Left renal pelvis (tissue), 4 donors: ENCODE data around the gene FBXO31. TPM values are rescaled to one million over a fixed set of nuclear protein-coding genes. Genes with fewer than 3 reads are reported as not detected.
"Not testable (repeated sequence)": the region's sequence is repeated elsewhere in the genome, so short reads cannot be mapped to it uniquely, and the experiment has no call there.

ENCODE experiments used
- DNase-seq, 4 donors: peaks; one replicate each; pipeline ENCODE4 v3.0.0-alpha.2; 2013; ENCODE audit warnings: low read depth in 4 of 4, low spot score in 3 of 4
- polyA plus RNA-seq, 4 donors: library from polyadenylated mRNA; unstranded; fragments of 120-200 nt; gene quantifications; one replicate each; pipeline ENCODE4 v1.2.1, GENCODE V29; 2013; ENCODE audit not compliant: insufficient read length in 4 of 4

FBXO31 gene
- polyA plus RNA-seq, 4 donors, result 20.1 to 25.4 (median 22.8) TPM

GRCh38 chr16:87388818-87389134 is 5.2 kb upstream of the FBXO31 start:
- DNase-seq, result no peak

- DNase-seq, result peak; percentile 91 to 96 (median 94)
These were observed 4.6 kb upstream of the FBXO31 start for GRCh38 chr16:87387942-87388817.

DNA sequence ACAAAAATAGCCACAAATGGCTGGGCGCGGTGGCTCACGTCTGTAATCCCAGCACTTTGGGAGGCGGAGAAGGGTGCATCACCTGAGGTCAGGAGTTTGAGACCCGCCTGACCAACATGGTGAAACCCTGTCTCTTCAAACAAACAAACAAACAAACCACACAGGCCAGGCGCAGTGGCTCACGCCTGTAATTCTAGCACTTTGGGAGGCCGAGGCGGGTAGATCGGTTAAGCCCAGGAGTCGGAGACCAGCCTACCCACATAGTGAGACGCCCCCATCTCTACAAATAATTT is 1.2 kb upstream of the FBXO31 start:
- not testable (repeated sequence) for DNase-seq

- no peak for DNase-seq
These were observed 742 bp upstream of the FBXO31 start for GRCh38 chr16:87384162-87384874.

DNA sequence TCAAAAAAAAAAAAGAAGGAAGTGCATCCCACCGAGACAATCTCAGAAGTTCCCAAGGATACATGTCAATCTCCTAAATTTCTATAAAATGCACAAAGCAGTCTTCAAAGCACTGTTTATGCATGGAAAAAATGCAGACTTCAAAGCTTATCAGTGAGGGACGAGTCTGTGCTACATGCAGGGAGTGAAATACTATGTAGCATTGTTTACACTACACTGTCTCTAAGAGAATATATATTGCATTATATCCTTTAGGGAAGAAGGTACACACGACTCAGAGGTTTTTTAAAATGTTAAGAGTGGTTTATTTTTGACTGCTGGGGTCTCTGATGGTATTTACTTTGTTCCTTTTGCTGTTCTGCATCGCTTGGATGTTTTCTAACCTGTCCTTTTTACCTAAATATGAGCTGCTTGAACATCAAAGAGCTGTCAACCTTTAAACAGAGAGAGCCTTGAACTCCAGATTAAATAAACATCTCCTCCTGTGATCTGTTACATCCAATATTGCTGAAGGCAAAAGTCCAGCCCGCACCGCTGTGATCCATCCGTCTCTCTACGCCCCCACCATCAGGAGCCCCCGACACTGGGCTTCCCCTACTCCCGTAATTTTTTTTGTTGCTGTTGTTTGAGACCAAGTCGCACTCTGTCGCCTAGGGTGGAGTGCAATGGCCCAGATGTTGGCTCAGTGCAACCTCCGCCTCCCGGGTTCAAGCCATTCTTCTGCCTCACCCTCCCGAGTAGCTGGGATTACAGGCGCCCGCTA is 1.4 kb downstream of the FBXO31 start:
- no peak for DNase-seq

DNA sequence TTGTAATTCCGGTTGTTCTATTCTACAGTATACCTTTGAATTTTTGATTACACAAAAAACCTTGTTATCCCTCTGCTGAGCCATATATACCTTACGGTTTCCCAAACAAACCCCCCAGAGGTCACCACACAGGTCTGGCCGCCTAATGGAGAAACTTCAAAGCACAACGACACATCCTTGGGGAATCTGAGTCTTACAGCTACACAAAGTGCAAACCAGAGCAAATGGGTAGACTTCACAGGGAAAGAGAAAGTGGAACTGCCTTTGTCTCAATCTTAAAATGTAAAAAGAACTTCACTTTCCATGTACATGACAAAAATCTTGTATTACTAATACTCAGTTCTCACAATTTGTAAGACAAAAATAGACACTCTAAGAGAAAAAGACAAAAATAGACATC is 2.7 kb downstream of the FBXO31 start:
- DNase-seq, result no peak

DNA sequence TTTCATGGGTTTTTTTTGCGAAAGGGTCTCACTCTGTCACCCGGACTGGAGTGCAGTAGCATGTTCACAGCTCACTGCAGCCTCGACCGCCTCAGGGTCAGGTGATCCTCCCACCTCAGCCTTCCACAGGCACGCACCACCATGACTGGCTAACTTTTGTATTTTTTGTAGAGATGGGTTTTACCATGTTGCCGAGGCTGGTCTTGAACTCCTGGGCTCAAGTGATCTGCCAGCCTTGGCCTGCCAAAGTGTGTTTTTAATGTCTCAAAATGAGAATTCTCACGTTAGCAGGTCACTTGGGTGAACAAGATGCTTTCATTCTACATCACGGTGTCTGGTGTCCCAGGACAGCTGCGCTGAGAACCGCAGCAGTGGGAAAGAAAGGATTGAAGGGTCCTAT is 3.2 kb downstream of the FBXO31 start:
- DNase-seq, result no peak

DNA sequence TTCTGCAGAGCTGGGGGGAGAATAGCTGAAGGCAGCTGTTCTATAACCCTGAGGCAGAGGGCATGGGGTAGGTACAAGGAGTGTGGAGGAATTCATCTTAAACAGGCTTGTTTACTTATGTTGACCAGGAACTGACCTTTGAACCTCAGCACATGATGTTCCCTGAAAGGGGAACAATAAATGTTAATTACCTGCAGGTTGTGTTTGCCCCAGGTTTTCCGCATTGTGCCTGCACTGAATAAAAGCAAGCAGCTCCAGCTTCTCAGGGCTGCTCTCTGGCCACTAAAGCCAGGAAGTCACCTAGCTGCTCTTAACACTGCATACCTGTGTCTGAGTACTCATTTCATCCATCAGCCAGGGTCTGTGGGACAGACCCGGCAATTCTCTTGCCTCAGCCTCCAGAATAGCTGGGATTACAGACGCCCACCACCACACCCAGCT is 4.2 kb downstream of the FBXO31 start:
- not testable (repeated sequence) for DNase-seq

- no peak for DNase-seq
These were observed 6.9 kb downstream of the FBXO31 start for GRCh38 chr16:87376660-87377059.

GRCh38 chr16:87375426-87376135 is 8.0 kb downstream of the FBXO31 start:
- DNase-seq, result no peak

- DNase-seq, result no peak
These were observed 9.3 kb downstream of the FBXO31 start for GRCh38 chr16:87374313-87374712.

DNA sequence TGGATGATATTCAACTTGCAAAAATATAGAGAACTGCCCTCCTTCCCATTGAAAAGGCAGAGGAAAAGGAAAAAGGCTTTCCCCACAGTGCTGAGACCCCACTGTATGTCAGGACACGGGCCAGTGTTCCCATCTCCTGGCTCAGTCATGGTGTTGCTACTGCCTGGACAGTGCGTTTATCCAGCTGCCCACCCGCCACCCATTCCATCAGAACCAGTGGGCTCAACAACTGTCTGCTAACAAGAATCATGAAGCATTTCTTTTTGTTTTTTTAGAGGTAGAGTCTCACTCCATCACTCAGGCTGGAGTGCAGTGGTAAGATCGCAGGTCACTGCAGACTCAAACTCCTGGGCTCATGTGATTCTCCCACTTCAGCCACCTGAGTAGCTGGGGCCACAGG is 11.3 kb downstream of the FBXO31 start:
- no peak for DNase-seq

GRCh38 chr16:87371261-87371866 is 12.2 kb downstream of the FBXO31 start:
- DNase-seq, result no peak

GRCh38 chr16:87369796-87370719 is 13.5 kb downstream of the FBXO31 start:
- no peak for DNase-seq

GRCh38 chr16:87369117-87369765 is 14.3 kb downstream of the FBXO31 start:
- DNase-seq, result no peak

GRCh38 chr16:87368029-87368770 is 15.4 kb downstream of the FBXO31 start:
- DNase-seq, result no peak

DNA sequence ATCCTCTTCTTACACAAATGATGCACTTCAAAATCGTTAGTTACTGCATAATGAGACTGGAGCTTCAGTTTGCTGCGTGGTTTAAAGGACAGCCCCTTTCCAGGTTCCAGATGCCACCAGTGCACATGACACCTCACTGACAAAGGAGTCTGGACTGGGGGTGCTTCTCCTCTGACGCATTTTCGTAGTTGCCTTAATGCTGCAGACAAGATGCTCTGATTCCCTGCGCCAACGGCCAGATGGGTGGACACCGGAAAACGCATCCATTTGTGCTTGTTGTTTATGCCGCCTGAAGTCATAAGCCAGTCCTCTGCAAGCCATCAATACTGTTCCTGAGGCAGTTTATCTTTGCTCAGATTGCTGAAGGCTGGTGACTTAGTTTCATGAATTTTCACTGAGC is 16.0 kb downstream of the FBXO31 start:
- no peak for DNase-seq

- no peak for DNase-seq
These were observed 16.6 kb downstream of the FBXO31 start for GRCh38 chr16:87366930-87367329.
